GM12864 (cell line): ENCODE data around the gene PGAM1.
A peak's percentile ranks its signal among the peaks of the same experiment; 100 is the strongest.

Experiments used
- DNase-seq: peaks from one replicate; pipeline ENCODE4 v3.0.0-alpha.2; 2011; ENCODE audit warnings: low read depth
- H3K4me3 ChIP-seq: 2 replicates; pipeline ENCODE4 v1.5.1; 2011; ENCODE audit warnings: mild to moderate bottlenecking, low read depth, low read length, control low read depth
- TF ChIP-seq, protein P1 (sequence below): IDR thresholded peaks from 2 replicates; pipeline ENCODE4 v1.5.1; 2011; ENCODE audit warnings: low read depth, mild to moderate bottlenecking, moderate library complexity, low read length, control low read depth, inconsistent platforms; ENCODE audit errors: missing control alignments

The PGAM1 gene

DNA sequence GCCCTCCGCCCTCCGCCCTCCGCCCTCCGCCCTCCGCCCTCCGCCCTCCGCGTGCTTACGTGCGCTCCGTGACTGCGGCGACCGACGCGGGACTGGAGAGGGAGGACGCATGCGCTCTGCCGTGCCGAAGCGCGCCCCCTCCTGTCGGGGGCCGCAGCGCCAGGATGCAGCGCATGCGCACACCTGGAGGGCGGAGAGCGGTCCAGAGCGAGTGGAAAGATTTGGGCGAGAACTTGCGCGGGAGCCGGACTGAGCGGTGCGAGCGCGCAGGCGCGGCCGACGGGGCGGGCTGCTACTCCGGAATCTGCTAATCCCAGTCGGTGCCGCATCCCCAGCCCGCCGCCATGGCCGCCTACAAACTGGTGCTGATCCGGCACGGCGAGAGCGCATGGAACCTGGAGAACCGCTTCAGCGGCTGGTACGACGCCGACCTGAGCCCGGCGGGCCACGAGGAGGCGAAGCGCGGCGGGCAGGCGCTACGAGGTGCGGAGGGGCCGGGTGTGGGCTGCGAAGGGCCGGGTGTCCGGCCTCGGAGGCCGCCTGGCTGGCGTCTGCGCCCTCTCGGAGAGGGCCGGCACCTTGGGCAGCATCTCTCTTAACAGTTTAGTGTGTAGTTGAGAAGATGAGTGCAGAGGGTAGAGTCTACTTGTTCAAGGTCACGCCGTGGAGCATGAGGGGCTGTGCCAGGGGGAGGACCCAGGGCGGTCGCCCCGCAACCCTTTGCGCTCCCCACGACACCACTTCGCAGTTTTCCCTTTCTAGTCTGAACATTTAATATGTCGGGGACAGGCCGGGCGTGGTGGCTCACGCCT lies at the start of gene PGAM1:
TSS of gene PGAM1 (plus strand) at position 228 of the 812 bp plus-strand sequence. CDS start at position 345, 117 bp downstream.
- peak within 1 kb of the TSS; percentile 71 for H3K4me3 ChIP-seq
- peak; percentile 89 for DNase-seq
- TF ChIP-seq, protein P1, sequence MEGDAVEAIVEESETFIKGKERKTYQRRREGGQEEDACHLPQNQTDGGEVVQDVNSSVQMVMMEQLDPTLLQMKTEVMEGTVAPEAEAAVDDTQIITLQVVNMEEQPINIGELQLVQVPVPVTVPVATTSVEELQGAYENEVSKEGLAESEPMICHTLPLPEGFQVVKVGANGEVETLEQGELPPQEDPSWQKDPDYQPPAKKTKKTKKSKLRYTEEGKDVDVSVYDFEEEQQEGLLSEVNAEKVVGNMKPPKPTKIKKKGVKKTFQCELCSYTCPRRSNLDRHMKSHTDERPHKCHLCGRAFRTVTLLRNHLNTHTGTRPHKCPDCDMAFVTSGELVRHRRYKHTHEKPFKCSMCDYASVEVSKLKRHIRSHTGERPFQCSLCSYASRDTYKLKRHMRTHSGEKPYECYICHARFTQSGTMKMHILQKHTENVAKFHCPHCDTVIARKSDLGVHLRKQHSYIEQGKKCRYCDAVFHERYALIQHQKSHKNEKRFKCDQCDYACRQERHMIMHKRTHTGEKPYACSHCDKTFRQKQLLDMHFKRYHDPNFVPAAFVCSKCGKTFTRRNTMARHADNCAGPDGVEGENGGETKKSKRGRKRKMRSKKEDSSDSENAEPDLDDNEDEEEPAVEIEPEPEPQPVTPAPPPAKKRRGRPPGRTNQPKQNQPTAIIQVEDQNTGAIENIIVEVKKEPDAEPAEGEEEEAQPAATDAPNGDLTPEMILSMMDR = peak; percentile 74

DNA sequence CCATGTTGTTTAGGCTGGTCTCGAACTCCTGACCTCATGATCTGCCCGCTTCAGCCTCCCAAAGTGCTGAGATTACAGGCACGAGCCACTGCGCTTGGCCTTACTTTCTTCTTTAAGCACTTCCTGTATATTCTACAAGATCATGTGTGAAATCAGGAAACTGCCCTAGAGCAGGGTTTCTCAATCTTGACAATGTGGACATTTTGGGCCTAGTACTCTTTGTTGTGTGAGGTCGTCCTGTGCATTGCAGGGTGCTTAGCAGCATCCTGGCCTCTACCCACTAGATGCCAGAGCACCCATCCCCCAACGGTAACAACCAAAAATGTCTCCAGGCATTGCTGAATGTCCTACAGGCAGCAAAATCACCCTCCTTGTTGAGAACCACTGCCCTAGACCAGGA lies 49.6 kb upstream of the PGAM1 start:
- TF ChIP-seq, protein P1 = no peak
- no peak for DNase-seq

DNA sequence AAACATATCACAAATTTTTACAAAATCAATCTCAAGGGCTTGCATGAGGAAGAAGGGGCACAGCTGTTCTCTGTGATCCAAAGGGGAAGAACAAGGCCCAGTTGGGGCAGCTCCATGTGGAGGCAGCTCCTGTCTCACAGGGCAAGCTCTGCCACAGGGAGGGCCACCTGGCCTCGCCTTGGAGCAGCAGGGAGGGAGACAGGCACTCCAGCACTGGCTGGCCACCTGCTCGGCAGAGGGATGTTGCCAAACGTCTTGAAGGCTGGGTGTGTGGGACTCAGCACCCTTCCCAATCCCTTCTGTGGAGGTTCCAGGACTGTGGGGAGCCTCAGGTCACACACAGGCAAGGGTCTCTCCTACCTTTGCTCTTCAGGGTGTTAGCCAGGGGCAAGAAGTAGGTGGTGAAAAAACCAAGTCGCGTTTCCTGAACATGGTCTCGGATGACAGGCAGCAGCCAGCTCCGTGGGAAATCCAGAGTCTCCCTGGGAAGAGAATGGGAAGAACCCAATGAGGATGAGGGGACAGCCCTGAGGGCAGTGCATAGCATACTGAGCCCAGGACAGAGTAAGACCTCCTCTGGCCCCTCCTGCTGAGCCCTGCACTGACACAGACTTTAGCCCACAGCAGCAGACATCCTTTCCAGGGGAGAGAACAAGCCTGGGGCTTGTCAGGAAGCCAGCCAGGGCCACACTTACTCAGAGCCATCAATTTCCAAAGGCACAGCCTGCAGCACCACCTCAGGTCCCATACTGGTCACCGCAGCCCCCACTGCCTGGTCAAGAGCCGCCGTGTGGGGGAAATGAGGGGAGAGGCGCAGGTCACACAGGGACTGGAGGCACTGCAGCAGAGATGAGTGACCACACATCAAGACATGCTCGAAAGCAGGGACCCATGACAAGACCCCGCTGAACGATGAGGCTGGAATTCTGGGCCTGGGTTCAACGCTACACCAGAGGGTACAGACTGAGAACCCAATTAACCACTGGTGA lies 46.8 kb upstream of the PGAM1 start:
- no peak overlapping the region for H3K4me3 ChIP-seq
- no peak for DNase-seq
- TF ChIP-seq, protein P1 = no peak

More for the DNA sequence above, 49.6 kb upstream of the PGAM1 start:
- no peak overlapping the region for H3K4me3 ChIP-seq

DNA sequence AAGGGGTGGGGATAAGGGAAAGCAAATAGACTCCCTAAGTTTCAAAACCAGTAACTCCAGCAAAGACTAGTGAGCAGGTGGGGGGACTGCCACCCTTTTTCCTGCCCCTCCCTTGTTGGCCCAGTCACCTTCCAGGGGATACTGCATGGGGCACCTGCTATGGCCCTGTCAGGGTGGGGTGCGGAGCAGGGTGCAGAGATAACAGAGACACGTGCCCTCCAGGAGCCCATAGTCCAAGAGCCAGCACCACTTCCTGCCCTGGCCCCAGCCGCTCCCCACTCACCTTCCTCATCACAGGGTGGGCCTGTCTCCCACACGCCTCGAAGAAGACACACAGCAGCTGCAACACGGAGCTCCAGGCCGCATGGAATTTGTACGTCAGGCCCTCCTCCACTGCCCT lies 45.5 kb upstream of the PGAM1 start:
- DNase-seq = no peak
- TF ChIP-seq, protein P1 = no peak
- no peak overlapping the region for H3K4me3 ChIP-seq

DNA sequence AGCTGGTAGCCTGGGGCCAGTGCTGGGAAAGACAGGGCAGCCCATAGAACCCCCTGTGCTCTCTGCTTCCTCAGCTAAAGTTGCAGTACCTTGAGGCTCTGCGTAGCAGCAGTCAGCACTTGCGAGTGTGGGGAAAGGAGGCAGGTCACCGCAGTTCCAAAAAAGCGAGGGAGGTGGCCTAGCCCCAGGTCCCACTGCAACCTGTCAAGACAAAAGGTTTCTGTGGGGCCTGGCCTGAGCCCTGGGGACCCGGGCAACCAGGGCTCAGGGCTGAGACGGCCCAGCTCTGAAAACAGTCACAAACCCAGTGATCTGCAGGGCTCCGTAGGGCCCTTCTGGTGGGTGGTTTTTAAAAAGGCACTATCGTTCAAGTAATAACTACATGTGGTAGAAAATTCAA lies 44.4 kb upstream of the PGAM1 start:
- H3K4me3 ChIP-seq = no peak overlapping the region
- no peak for DNase-seq
- TF ChIP-seq, protein P1 = no peak

DNA sequence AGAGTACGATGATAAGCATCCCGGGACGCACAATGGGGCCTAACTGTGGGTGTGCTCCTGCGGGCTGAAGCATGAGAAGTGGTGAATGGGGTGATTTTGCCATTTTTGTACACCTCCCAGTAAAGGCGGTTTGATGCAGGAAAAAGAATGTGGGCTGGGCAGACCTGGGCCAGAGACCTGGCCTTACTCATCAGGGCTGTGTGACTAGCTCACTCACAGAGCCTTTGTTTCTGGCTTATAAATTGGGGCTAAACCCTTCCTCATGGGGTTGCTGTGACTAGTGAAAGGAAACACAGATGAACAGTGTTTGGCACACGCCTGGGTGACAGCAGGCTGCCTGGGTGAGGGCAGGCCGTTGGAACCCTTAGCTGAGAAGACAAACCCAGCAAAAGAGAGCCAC lies 42.8 kb upstream of the PGAM1 start:
- no peak overlapping the region for H3K4me3 ChIP-seq
- DNase-seq = no peak
- TF ChIP-seq, protein P1 = no peak
